Dermis microvascular lymphatic vessel endothelial cell (primary cell): Measurements from ENCODE around the gene SLC9A9. TPM values are rescaled to one million over a fixed set of nuclear protein-coding genes. Genes with fewer than 3 reads are reported as not detected.

Experiments used
- DNase-seq, 2 donors: peaks; one replicate each; pipeline versions ENCODE4 v3.0.0 to v3.0.0-alpha.2; 2010; ENCODE audit warnings: low read depth in 2 of 2
- total RNA-seq: library from RNA; depleted of rRNA; stranded (reverse); fragments of >200 nt; gene quantifications from 2 replicates; pipeline ENCODE4 v1.2.1, GENCODE V29; 2014

The SLC9A9 gene
- total RNA-seq, 1 donor from 2014 or later, result 3.9 TPM

- DNase-seq, result no peak
Measured at GRCh38 chr3:143261848-143262247, 586.4 kb downstream of the SLC9A9 start.

- DNase-seq, result no peak
Measured at GRCh38 chr3:143258692-143259091, 589.6 kb downstream of the SLC9A9 start.

- DNase-seq, result no peak
Measured at GRCh38 chr3:143256416-143256815, 591.9 kb downstream of the SLC9A9 start.

GRCh38 chr3:143255739-143256138 is 592.5 kb downstream of the SLC9A9 start:
- DNase-seq, result no peak

GRCh38 chr3:143252931-143253330 is 595.3 kb downstream of the SLC9A9 start:
- no peak for DNase-seq

GRCh38 chr3:143249014-143249413 is 599.3 kb downstream of the SLC9A9 start:
- no peak for DNase-seq

- no peak for DNase-seq
Measured at GRCh38 chr3:143247073-143247472, 601.2 kb downstream of the SLC9A9 start.

- DNase-seq, result no peak
Measured at GRCh38 chr3:143245692-143246091, 602.6 kb downstream of the SLC9A9 start.

GRCh38 chr3:143244516-143245063 is 603.7 kb downstream of the SLC9A9 start:
- no peak for DNase-seq

GRCh38 chr3:143243686-143244085 is 604.6 kb downstream of the SLC9A9 start:
- DNase-seq, result no peak

- DNase-seq, result no peak
Measured at GRCh38 chr3:143242691-143243090, 605.6 kb downstream of the SLC9A9 start.

GRCh38 chr3:143242101-143242500 is 606.2 kb downstream of the SLC9A9 start:
- DNase-seq, result peak in 1 of 2 donors; percentile 43

GRCh38 chr3:143241481-143241951 is 606.8 kb downstream of the SLC9A9 start:
- DNase-seq, result no peak

GRCh38 chr3:143240886-143241285 is 607.4 kb downstream of the SLC9A9 start:
- peak in 1 of 2 donors; percentile 5 for DNase-seq

- peak in 1 of 2 donors; percentile 15 for DNase-seq
Measured at GRCh38 chr3:143239031-143239430, 609.2 kb downstream of the SLC9A9 start.

GRCh38 chr3:143237077-143237627 is 611.1 kb downstream of the SLC9A9 start:
- no peak for DNase-seq

- DNase-seq, result no peak
Measured at GRCh38 chr3:143236226-143236964, 611.9 kb downstream of the SLC9A9 start.

GRCh38 chr3:143235614-143236204 is 612.6 kb downstream of the SLC9A9 start:
- DNase-seq, result no peak

- no peak for DNase-seq
Measured at GRCh38 chr3:143234526-143234925, 613.7 kb downstream of the SLC9A9 start.

GRCh38 chr3:143232981-143233380 is 615.3 kb downstream of the SLC9A9 start:
- DNase-seq, result no peak

GRCh38 chr3:143228405-143228804 is 619.9 kb downstream of the SLC9A9 start:
- no peak for DNase-seq

- DNase-seq, result no peak
Measured at GRCh38 chr3:143226678-143227291, 621.5 kb downstream of the SLC9A9 start.
